A673 (cell line): ENCODE data around the gene SLC26A2.

Source experiments
- CTCF ChIP-seq: fragments of 300-800, 200-600 bp; sonication (generic); conservative IDR thresholded peaks from 2 replicates; pipeline ENCODE4 v1.5.1; 2017; ENCODE audit warnings: low read depth, mild to moderate bottlenecking, antibody characterized with exemption, low read length, moderate library complexity, mixed read lengths
- EZH2 ChIP-seq: fragments of 200-600 bp; sonication (generic); IDR thresholded peaks from 2 replicates; pipeline ENCODE4 v1.6.1; 2017; ENCODE audit warnings: borderline replicate concordance, low read depth, mild to moderate bottlenecking, mixed read lengths, antibody characterized with exemption, low read length; ENCODE audit not compliant: poor library complexity, severe bottlenecking

- TF ChIP-seq CTCF (no peak), EZH2 (no peak)
These were observed 5.8 kb upstream of the SLC26A2 start for GRCh38 chr5:149954798-149955197.
